ENCODE measurements around the gene MAP6.

DNA sequence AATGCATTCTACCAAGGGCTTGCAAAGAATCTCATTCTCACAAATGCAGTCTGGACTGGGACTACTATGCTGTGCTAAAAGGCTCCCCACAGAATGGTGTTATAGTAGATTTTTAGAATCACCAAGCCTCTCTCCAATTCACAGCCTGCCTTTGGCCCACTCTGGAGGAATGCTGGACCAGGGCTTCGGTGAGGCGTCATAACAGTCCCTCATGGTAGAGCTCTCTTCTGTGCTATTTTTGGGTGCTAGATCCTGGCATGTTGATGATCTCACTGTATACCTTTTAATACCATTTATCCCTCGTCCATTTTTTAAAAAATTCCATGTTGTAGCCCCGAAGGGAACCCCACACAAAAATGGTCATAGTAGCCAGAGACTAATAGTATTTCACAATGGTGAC is 17.6 kb downstream of the MAP6 start:
- no peak for TF ChIP-seq POLR2A (IDR thresholded peaks at IDR 0.05)
- TF ChIP-seq CTCF (IDR thresholded peaks at IDR 0.05) = no peak
- no peak for TF ChIP-seq POLR2AphosphoS5 (IDR thresholded peaks at IDR 0.05)

Data from sigmoid colon (tissue), 4 donors.